ENCODE data around the gene MDC1. TPM values are rescaled to one million over a fixed set of nuclear protein-coding genes. Genes with fewer than 3 reads are reported as not detected.

The MDC1 gene
- total RNA-seq, result 9.4 TPM

GRCh38 chr6:30717129-30717844 lies at the start of gene MDC1:
TSS of gene MDC1 (minus strand) at chr6:30717281. CDS start at chr6:30715175, 2,106 bp downstream.

GRCh38 chr6:30744054-30744805 lies 27.1 kb upstream of the MDC1 start, which contains the start of gene IER3:
TSS of gene IER3 (minus strand) at chr6:30744547. CDS start at chr6:30744518, 29 bp downstream.

GRCh38 chr6:30742316-30743098 lies 25.4 kb upstream of the MDC1 start, which contains the start of gene FLOT1:
TSS of gene FLOT1 (minus strand) at chr6:30742687. CDS start at chr6:30742189, 498 bp downstream.

GRCh38 chr6:30719791-30720737 lies 3.0 kb upstream of the MDC1 start, which contains the start of gene TUBB:
TSS of gene TUBB (plus strand) at chr6:30720352. CDS start at chr6:30720507, 155 bp downstream.

GRCh38 chr6:30690403-30691207 lies 26.5 kb downstream of the MDC1 start, which contains the start of gene NRM:
TSS of gene NRM (minus strand) at chr6:30690984. CDS start at chr6:30690974, 10 bp downstream.

GRCh38 chr6:30686009-30686907 lies 30.8 kb downstream of the MDC1 start, which contains the start of gene PPP1R18:
TSS of gene PPP1R18 (minus strand) at chr6:30686645. CDS start at chr6:30686018, 627 bp downstream.

GRCh38 chr6:30672445-30673253 lies 44.4 kb downstream of the MDC1 start, which contains the start of gene DHX16:
TSS of gene DHX16 (minus strand) at chr6:30673006. CDS start at chr6:30672841, 165 bp downstream.

Small RNAs within 50 kb of the gene (small RNA-seq; reads per million reads assigned to genes)
- gene RF00019 (ENCODE audit: low replicate concordance) (not detected), gene RN7SL353P (ENCODE audit: low replicate concordance) (not detected)

Other genes with a start within 250 kb of the MDC1 start
- gene HLA-E, start 227.8 kb downstream of the MDC1 start, total RNA-seq, result 22.2 TPM
- gene GNL1, start 160.8 kb downstream of the MDC1 start, total RNA-seq, result 48.5 TPM
- gene PRR3, start 160.0 kb downstream of the MDC1 start, total RNA-seq, result 22.8 TPM
- 24.7 TPM for gene ABCF1, start 145.8 kb downstream of the MDC1 start, total RNA-seq
- 55.7 TPM for gene PPP1R10, start 100.0 kb downstream of the MDC1 start, total RNA-seq
- gene MRPS18B, start 99.4 kb downstream of the MDC1 start, total RNA-seq, result 28.2 TPM
- 67.3 TPM for gene ATAT1, start 90.4 kb downstream of the MDC1 start, total RNA-seq
- gene C6orf136, start 70.1 kb downstream of the MDC1 start, total RNA-seq, result 14.4 TPM
- gene DHX16, start 44.3 kb downstream of the MDC1 start, total RNA-seq, result 22.5 TPM
- gene PPP1R18, start 30.6 kb downstream of the MDC1 start, total RNA-seq, result 37.2 TPM
- gene NRM, start 26.3 kb downstream of the MDC1 start, total RNA-seq, result 4.7 TPM
- 1,375 TPM for gene TUBB, start 3.1 kb upstream of the MDC1 start, total RNA-seq
- 66.0 TPM for gene FLOT1, start 25.4 kb upstream of the MDC1 start, total RNA-seq
- 1.6 TPM for gene IER3, start 27.3 kb upstream of the MDC1 start, total RNA-seq
- 155 TPM for gene DDR1, start 167.2 kb upstream of the MDC1 start, total RNA-seq
- 36.3 TPM for gene GTF2H4, start 190.9 kb upstream of the MDC1 start, total RNA-seq
- gene VARS2, start 197.0 kb upstream of the MDC1 start, total RNA-seq, result 41.9 TPM
- gene SFTA2, start 214.9 kb upstream of the MDC1 start, total RNA-seq, result not detected
- not detected for gene MUCL3, start 223.7 kb upstream of the MDC1 start, total RNA-seq

Data from parietal lobe (tissue), 2 donors.